DMS 273 treated with DMSO at 0.1 percent for 48 hours (cell line): ENCODE results near the gene ZNF384.
"Not testable (repeated sequence)": the region's sequence is repeated elsewhere in the genome, so short reads cannot be mapped to it uniquely, and the experiment has no call there.

Experiments
- DNase-seq: peaks from one replicate; lab custom pipeline; 2025; lab: John Stamatoyannopoulos, UW

The ZNF384 gene

DNA sequence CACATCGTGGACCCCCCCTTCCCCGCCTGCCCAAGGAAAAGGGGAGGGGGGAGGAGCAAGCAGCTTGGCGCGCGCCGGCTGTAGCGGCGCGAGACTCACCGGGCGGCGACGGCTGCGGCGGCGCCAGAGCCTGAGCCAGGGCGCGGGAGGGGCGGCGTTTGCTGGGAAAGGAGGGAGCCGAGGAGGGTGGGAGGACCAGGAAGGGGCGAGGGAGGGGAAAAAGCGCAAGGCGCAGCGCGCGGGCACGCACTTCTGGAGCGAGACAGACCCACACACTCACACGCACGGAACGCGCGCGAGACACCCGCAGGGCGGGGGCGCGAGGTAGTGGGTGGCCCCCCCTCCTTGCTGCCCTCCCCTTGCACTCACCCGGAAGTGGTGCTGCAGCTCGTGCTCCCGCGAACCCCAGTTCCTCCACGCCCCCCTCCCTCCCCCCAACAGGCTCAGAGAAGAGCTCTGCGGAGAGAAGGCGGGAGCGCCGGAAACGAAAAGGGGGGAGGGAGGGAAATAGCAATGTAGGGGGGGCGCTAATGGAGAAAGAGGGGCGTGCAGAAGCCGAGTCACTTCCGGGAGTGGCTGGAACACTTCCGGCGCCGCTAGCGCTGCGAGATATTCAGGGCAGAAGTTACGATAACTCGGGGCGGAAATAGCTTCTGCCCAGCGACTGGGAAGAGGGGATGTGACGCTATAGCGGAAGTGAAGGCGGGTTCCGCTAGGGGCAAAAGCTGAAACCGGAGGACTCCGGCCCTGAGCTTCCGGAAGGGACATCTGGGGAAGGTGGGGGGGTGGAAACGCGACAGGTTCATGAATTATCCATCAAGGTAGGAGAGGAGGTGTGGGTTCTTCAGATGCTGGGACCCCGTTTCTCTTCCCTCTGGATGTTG is at the start of gene ZNF384:
Gene ZNF384, minus strand, starts transcription at position 377 of the 884 bp plus-strand sequence. CDS start 9,855 bp downstream, outside the sequence.
- peak; percentile 95 for DNase-seq

DNA sequence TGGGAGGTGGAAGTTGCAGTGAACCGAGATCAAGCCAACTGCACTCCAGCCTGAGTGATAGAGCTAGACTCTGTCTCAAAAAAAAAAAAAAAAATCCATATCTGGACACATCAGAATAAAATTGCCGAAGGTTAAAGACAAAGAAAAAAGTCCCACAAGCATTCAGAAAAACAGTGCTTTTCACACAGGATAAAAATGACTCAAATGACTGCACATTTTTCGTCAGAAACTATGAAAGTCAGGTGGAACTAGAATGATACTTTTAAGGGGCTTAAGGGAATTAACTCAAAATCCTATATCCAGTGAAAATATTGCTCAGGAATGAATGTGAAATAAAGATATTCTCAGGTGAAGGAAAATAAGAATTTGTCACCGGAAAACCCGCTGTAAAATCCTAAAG is 47.6 kb upstream of the ZNF384 start:
- no peak for DNase-seq

DNA sequence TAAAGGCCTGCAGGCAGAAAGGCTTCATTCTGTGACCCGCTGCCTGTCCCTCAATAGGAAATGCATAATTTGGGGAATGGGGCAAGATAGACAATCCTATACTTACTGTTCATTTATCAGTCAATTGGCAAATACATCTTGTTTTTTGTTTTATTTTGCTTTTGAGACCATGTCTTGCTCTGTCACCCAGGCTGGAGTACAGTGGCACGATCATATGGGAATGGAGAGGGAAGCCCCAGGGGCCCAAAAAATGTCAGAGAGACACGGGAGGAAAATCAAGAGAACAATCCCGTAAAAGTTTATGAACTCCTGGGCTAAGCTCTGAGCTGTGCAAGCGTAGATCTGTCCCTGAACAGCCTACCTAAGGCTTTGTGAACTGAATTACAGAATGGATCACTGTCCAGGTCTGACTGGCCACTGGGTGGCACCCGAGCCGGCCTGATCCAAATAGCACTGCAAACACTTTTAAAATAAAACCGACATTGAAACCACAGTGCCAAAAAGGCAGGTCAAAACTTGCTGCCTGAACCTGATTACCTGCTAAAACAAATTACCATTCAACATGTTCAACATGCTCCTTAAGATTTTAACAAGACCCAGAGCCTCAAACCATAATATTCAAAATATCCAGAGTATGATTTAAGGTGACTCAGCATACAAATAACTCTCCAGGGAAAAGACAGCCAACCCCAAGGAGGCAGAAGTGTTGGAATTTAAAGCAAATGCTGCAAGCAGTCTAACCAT is 46.4 kb upstream of the ZNF384 start:
- peak; percentile 12 for DNase-seq

DNA sequence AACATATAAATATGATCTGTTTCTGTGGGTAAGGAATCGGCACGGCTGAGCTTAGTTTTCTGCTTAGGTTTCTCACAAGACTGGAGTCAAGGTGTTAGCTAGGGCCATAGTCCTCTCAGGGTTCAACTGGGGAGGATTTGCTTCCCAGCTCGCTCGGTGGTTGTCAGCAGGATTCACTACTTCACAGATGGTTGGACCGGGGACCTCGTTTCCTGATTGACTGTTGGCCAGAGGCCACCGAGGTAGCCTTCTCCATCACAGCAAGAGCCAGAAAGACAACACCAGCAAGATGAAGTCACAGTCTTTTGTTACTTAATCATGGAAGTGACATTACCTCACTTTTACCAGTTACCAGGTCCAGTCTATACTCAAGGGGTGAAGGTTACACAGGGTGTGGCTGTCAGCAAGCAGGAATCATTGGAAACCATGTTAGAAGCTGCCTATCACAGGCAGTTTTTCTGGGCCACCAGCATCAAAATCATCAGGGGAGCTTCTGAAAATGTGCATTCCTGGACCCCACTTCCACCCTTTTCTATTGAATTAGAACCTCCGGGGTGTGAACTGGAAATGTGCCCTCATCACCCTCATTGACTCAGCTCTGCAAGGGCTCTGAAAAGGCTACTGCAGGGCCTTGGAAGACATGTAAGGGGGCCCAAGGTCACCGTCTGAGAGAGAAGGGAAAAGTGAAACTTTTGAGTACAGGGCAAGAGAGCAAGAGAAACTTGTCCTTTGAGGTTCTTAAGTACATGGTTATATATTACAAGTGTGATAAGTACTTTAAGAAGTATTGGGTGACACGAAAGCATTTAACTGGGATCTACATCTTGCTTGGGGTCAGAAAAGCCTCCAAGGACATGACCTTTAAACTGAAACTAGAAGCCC is 45.6 kb upstream of the ZNF384 start:
- no peak for DNase-seq

DNA sequence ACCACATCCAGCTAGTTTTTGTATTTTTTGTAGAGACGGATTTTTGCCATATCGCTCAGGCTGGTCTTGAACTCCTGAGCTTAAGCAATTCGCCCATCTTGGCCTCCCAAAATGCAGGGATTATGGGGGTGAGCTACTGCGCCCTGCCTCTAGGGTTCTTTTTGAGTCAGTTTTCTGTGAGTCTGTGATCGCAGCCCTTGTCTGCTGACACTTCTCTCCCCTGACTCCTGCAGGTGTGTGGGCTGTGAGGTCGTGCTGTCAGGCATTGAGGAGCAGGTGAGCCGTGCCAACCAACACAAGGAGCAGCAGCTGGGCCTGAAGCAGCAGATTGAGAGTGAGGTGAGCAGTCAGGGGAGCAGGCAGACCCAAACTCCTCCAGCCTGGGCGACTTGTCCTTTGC is 41.0 kb upstream of the ZNF384 start:
- DNase-seq, result no peak

DNA sequence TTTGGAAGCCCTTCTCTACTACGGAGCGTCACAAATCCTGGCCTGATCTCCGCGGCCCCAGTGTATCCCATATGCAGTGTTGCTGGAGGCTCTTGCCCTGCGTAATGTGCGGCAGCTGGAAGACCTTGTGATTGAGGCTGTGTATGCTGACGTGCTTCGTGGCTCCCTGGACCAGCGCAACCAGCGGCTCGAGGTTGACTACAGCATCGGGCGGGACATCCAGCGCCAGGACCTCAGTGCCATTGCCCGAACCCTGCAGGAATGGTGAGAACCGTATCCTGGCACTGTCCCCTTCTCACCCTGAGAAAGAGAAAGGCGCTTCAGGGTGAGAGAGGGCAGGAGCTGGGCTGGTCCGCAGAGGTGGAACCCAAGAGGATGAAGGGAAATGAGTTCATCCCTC is 40.0 kb upstream of the ZNF384 start:
- DNase-seq, result no peak

DNA sequence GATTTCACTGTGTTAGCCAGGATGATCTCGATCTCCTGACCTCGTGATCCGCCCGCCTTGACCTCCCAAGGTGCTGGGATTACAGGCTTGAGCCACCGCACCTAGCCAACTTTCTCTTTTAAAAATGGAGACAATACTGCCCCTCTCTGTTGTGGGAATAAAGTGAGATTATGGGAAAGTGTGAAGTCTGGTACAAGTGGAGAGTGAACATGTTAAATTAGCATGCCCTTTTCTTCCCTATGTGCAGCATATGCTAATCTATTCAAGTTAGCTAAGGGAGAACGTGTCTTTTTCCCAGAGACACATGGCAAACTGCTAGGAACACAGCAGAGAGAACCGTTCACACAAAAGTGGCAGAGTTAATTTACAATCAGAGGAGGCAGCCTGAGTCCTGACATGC is 36.2 kb upstream of the ZNF384 start:
- DNase-seq, result no peak

DNA sequence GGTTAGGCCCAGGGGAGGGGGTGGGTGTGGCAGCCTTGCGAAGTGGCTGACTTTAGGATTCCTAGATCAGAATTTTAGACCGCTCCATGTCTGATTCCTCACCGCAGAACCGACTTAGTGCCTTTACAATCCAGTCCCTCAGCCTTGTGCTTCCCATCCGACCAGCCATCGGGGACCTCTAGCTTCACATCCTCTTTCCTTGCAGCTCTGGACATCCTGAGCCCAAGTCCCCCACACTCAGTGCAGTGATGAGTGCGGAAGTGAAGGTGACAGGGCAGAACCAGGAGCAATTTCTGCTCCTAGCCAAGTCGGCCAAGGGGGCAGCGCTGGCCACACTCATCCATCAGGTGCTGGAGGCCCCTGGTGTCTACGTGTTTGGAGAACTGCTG is 35.2 kb upstream of the ZNF384 start:
- DNase-seq, result no peak

DNA sequence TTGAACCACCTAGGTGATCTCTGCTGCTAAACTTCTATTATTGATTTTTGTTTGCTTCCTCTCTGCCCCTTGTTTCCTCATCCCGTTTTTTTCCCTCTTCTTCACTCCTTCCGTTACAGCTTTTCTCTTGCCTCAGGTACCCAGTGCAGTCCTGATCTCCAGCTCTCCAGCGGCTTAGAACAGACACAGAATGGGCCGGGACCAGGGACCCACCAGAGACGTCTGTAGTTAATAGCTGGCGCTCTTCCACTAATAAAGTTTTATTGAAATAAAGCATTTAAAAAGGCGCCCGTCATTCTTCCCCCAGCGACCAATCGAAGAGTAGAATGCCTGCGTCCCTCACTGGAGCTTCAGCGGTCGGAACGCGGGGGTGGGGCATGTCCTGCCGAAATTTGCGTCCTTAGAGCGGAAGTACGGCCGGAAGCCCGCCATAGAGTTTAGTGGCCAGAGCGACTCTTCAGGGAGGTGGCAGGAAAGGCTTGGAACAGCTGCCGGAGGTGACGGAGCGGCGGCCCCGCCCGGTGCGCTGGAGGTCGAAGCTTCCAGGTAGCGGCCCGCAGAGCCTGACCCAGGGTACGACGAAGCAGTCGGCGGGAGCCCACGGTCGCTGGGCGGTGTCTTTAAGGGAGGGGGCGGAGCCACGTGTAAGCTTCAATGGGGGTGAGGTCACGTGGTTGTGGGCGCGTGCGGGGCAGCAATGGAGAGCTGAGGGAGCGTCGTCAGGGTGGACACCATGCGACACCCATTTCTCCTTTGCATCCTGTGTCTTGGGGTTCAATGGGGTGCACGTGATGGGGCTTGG is 34.6 kb upstream of the ZNF384 start, which contains the start of gene COPS7A:
Gene COPS7A, plus strand, starts transcription at position 440 of the 802 bp plus-strand sequence. CDS start 611 bp downstream, outside the sequence.
- DNase-seq, result peak; percentile 93

DNA sequence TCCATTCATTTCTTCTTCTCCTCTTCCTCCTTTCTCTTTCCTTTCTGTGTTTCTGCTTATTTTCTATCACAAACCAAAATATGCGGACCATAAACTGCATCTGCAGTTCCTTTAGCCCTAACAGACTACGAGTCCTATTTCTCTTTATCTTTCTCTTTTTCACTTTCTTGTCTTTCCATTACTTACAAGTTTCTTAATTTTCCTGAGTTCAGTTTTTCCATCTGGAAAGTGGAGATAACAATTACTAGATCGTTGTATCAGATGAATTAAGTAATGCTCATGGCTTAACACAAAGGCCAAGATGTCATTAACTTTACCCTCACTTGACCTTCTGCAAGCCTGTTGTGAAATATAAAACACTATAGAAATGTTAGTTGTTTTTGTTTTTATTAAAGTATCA is 33.7 kb upstream of the ZNF384 start:
- no peak for DNase-seq

DNA sequence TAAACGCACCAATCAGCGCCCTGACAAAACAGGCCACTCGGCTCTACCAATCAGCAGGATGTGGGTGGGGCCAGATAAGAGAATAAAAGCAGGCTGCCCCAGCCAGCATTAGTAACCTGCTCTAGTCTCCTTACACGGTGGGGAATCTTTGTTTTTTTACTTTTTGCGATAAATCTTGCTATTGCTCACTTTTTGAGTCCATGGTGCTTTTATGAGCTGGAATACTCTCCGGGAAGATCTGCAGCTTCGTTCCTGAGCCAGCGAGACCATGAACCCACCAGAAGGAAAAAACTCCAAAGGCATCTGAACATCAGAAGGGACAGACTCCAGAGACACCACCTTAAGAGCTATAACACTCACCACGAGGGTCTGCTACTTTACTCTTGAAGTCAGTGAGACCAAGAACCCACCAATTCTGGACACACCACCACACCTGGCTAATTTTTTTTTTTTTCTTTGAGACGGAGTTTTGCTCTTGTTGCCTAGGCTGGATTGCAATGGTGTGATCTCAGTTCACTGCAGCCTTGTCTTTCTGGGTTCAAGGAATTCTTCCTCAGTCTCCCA is 27.8 kb upstream of the ZNF384 start:
- DNase-seq, result no peak

DNA sequence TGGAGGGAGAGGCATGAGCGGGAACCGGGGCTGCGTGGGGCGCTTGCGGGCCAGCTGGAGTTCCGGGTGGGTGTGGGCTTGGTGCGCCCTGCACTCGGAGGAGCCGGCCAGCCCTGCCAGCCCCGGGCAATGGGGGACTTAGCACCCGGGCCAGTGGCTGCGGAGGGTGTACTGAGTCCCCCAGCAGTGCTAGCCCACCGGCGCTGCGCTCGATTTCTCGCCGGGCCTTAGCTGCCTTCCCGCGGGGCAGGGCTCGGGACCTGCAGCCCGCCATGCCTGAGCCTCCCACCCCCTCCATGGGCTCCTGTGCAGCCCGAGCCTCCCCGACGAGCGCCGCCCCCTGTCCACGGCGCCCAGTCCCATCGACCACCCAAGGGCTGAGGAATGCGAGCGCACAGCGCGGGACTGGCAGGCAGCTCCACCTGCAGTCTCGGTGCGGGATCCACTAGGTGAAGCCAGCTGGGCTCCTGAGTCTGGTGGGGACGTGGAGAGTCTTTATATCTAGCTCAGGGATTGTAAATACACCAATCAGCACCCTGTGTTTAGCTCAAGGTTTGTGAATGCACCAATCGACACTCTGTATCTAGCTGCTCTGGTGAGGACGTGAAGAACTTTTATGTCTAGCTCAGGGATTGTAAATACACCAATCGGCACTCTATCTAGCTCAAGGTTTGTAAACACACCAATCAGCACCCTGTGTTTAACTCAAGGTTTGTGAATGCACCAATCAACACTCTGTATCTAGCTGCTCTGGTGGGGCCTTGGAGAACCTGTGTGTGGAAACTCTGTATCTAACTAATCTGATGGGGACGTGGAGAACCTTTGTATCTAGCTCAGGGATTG is 27.1 kb upstream of the ZNF384 start:
- DNase-seq, result not testable (repeated sequence)

DNA sequence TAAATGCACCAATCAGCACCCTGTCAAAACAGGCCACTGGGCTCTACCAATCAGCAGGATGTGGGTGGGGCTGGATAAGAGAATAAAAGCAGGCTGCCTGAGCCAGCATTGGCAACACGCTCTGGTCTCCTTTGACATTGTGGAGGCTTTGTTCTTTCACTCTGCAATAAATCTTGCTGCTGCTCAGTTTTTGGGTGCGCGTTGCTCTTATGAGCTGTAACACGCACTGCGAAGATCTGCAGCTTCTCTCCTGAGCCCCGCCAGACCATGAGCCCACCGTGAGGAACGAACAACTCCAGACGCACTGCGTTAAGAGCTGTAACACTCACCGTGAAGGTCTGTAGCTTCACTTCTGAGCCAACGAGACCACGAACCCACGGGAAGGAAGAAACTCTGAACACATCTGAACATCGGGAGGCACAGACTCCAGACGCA is 19.8 kb upstream of the ZNF384 start:
- DNase-seq, result no peak

DNA sequence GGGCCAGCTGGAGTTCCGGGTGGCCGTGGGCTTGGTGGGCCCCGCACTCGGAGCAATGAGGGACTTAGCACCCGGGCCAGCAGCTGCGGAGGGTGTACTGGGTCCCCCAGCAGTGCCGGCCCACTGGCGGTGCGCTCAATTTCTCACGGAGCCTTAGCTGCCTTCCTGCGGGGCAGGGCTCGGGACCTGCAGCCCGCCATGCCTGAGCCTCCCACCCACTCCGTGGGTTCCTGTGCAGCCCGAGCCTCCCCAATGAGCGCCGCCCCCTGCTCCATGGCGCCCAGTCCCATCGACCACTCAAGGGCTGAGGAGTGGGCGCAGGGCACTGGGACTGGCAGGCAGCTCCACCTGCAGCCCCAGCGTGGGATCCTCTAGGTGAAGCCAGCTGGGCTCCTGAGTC is 19.2 kb upstream of the ZNF384 start:
- not testable (repeated sequence) for DNase-seq

DNA sequence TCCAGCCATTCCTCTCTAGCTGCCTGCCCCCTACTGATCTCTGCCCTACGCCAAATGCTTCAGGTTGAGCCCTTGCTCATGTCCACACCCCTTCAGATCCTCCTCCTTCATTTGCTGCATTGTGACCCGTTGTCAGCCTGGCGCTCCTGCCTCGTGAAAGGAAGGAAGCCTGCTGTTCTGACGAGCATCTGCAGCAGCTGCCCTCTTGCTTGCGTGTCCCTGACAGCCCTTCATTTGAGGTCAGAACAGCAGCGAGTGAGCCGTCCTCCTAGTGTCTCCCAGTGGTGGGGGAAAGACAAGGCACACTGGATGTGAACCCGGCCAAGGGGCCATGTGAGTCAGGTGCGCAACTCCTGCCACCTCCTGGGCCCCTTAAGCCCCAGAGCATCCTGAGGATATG is 14.5 kb upstream of the ZNF384 start:
- DNase-seq, result no peak

DNA sequence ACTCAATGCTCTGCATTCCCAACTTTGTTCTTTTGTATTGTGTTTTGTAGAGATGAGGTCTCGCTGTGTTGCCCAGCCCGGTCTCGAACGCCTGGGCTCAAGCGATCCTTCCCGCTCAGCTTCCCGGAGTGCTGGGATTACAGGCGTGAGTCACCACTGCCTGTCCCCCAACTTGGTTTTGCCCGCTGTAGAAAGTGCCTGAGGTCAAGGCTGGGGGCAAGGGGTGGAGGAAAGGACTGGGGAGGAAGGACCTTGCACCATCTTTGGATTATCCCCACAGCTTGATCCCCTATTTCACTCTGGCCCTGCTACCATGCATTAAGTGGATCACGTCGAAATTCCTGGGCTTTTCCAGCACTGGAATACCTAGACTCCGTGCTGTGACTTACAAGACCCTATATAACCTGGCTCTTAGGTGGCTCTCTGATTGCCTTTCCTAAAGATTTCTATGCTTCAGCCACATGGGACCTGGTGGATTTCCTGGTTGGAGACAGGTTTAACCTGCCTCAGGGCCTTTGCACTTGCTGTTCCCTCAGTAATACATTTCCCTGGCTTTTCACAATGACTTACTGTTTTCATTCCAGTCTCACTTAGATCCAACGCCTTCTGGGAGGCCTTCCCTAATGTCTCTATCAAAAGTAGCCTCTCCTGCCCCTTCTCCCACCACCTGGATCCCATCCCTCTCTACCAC is 12.0 kb upstream of the ZNF384 start:
- no peak for DNase-seq

DNA sequence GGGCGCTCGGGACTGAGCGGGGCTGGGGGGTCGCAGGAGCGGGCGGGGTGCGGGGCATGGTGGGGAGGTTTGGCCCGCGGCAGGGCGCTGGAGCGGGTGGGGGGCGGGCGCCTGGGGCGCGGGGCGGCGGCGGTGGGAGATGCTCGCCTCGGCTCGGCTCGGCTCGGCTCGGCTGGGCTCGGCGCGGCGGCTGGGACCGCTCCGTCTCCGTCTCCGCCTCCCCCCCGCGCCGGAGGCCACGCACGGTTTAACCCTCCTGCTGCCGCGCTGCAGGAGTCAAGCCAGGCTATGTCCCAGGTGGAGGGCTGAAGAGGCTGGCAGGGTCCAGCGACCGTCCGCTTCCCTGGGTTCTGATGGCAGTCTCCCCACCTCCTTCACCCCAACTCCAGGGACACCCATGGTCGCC is 11.5 kb upstream of the ZNF384 start, which contains the start of gene PIANP:
Gene PIANP, minus strand, starts transcription at position 170 of the 406 bp plus-strand sequence. CDS start 2,754 bp downstream, outside the sequence.
- no peak for DNase-seq

DNA sequence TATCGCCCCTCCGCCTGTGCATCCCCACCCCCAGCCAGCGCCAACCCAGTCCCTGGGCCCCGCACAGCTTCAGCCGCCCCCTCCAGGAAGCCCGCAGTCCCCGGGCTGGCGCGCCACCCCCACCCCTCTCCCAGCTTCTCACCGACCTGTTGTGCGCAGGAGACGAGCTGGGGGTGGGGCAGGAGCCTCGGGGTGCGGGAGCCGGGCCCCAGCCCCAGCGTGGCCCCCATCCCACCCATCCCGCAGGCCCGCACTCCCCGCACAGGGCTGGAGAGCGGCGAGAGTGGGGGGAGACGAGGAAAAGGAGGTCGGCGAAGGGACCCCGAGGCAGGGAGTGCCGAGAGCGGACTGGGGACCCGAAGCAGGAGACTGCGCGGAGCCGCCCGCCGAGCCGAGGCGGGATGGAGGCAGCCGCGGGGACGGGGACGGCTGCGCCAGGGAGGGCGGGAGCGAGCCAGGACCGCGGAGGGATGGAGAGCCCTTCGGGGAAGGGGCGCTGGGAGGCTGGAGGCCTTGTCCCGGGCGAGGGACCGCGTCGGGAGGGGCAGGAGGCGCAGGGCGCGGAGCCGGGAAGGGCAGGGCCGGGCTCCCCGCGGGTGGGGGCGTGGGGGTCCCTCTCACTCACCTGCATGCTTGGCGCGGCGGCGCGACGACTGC is 10.9 kb upstream of the ZNF384 start:
- no peak for DNase-seq
